CD4-positive, CD25-positive, alpha-beta regulatory T cell (primary cell): ENCODE results near the gene HMGCS2. TPM values are rescaled to one million over a fixed set of nuclear protein-coding genes. Genes with fewer than 3 reads are reported as not detected.
"Not testable (repeated sequence)": the region's sequence is repeated elsewhere in the genome, so short reads cannot be mapped to it uniquely, and the experiment has no call there.

ENCODE experiments used
- ATAC-seq, 2 donors: fragments of 150-1000 bp; cut with Tn5 transposase; one replicate each; pipeline ENCODE4 v1.10.0; 2021; ENCODE audit warnings: low read depth in 2 of 2, moderate number of reproducible peaks in 2 of 2, moderate library complexity in 1 of 2
- DNase-seq, 3 donors: peaks; one replicate each; pipeline versions ENCODE4 v3.0.0 to v3.0.0-alpha.2; 2012 to 2022; ENCODE audit warnings: mixed read lengths in 1 of 3
- H3K27ac ChIP-seq: one replicate; pipeline ENCODE4 v1.7.0; 2013; ENCODE audit warnings: mild to moderate bottlenecking, low read length; ENCODE audit not compliant: insufficient read depth, poor library complexity, severe bottlenecking
- H3K27me3 ChIP-seq: one replicate; pipeline ENCODE4 v1.7.0; 2013; ENCODE audit warnings: low read length; ENCODE audit not compliant: control insufficient read depth, insufficient read depth
- H3K36me3 ChIP-seq: one replicate; pipeline ENCODE4 v1.7.0; 2013; ENCODE audit warnings: mild to moderate bottlenecking, low read length, moderate library complexity; ENCODE audit not compliant: control insufficient read depth, insufficient read depth
- H3K4me1 ChIP-seq: 2 replicates; pipeline ENCODE4 v1.7.0; 2013; ENCODE audit warnings: mild to moderate bottlenecking, low read length; ENCODE audit not compliant: insufficient read depth, control insufficient read depth, poor library complexity, severe bottlenecking
- H3K4me3 ChIP-seq: one replicate; pipeline ENCODE4 v1.7.0; 2013; ENCODE audit warnings: low read depth, mild to moderate bottlenecking, low read length, moderate library complexity
- H3K9me3 ChIP-seq, 2 experiments: 1 replicate in 1 of 2; 2 replicates in 1 of 2; pipeline ENCODE4 v1.7.0; 2013; ENCODE audit warnings: low read length in 2 of 2, mild to moderate bottlenecking in 1 of 2, moderate library complexity in 1 of 2; ENCODE audit not compliant: control insufficient read depth in 2 of 2
- H3K27ac Mint-ChIP-seq, 3 donors: one replicate each; pipeline ENCODE4 v1.8.0; 2020 to 2022; ENCODE audit warnings: mild to moderate bottlenecking in 3 of 3, mixed read lengths in 3 of 3, moderate library complexity in 2 of 3
- H3K27me3 Mint-ChIP-seq: one replicate; pipeline ENCODE4 v1.8.0; 2022; ENCODE audit warnings: mild to moderate bottlenecking, mixed read lengths
- H3K36me3 Mint-ChIP-seq: one replicate; pipeline ENCODE4 v1.8.0; 2020; ENCODE audit warnings: mixed read lengths
- H3K4me1 Mint-ChIP-seq, 4 donors: one replicate each; pipeline ENCODE4 v1.8.0; 2020 to 2022; ENCODE audit warnings: mixed read lengths in 4 of 4, mild to moderate bottlenecking in 1 of 4
- H3K4me3 Mint-ChIP-seq, 4 donors: one replicate each; pipeline ENCODE4 v1.8.0; 2020 to 2022; ENCODE audit warnings: mild to moderate bottlenecking in 4 of 4, mixed read lengths in 4 of 4, moderate library complexity in 3 of 4
- H3K9me3 Mint-ChIP-seq, 7 donors: one replicate each; pipeline ENCODE4 v1.8.0; 2020 to 2022; ENCODE audit warnings: mixed read lengths in 7 of 7, mild to moderate bottlenecking in 3 of 7, moderate library complexity in 2 of 7
- polyA plus RNA-seq, 4 donors: library from polyadenylated mRNA; unstranded; fragments of 300-500 nt; fragmentation: Illumina TruSeq; gene quantifications; one replicate each; pipeline ENCODE4 v1.2.3, GENCODE V29; 2021
- total RNA-seq: library from RNA; stranded (reverse); gene quantifications from one replicate; pipeline ENCODE4 v1.2.3, GENCODE V29; 2022

HMGCS2 gene
- total and polyA plus RNA-seq, 5 donors from 2014 or later, result not detected

DNA sequence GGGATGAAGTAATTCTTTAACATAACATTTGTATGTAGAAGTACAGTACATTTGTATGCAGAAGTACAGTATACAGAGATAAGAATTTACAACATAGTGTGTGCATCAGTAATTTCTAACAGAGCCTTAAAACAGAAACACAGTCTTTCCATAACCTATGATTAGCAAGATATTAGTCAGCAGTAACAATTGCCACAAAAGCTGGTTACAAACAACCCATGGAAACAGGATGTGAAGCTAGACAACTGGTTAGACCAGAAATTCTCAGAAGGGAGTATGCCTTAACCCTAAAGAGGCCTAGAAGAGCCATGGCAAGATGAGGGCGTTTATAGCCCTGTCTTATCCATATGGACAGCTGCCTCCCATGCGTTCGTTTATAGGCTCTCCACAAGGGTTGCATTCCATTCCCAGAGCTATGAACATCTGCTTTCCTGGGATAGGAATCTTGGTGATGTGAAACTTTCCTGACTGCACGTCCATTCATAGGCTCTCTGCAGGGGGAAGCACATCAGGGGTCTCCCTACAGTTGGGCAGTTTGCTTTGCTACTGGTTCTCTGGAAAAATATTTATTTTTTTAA is 17.9 kb upstream of the HMGCS2 start:
- H3K36me3 Mint-ChIP-seq, ATAC-seq, H3K27me3 ChIP-seq, H3K4me1 ChIP-seq, H3K36me3 ChIP-seq, H3K4me1 Mint-ChIP-seq, H3K27ac ChIP-seq, H3K4me3 Mint-ChIP-seq, H3K9me3 Mint-ChIP-seq, H3K27ac Mint-ChIP-seq, H3K4me3 ChIP-seq, H3K9me3 ChIP-seq: not testable (repeated sequence)
- DNase-seq, result peak in 1 of 3 donors; percentile 60
- H3K27me3 Mint-ChIP-seq, result peaks cover 21% of the 10 kb centered on the region

DNA sequence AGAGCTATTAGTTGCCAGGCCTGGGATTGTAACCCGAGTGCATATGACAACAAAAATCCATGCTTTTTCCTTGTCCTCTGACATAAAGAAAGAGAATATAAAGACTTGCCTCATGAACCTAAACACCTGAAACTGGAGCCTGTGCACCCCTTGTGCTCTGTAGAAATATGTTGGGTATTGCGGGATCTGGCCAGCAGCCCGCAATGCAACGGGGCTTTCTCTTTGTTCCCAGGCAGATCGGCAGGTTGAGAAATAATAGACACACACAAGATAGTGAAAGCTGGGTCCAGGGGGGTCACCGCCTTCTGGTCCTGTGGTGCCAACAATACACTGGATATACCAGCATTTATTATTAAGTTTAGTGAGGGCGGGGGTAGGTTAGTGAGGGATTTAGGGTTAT is 17.3 kb upstream of the HMGCS2 start:
- H3K27me3 Mint-ChIP-seq, result peaks cover 23% of the 10 kb centered on the region

DNA sequence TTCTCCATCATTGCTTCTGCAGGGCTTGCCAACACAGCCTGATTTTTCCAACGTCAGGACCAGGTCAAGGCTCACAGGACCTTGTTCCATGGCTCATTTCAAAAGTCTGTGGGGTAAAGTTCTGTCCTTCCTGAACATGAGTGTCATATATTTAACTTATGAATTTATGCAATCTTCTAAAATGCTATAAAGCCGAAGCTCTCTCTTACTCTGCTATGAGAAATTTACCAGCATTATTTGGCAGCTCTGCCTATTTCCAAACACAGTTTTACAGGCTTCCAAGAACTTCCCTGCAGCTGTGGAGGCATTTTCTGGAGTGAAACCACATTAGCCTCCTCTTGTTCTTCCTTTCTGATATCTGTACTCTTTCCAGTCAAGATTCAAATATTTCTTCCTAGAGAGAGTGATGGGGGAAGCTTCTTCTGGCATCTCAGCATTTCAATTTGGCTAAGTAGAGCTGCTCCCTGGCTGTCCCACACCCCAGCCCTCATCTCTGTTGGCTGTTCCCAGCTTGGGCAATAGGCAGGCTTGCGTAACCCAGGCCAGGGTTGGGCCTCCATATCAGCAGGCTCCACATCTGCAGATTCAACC is 15.6 kb upstream of the HMGCS2 start:
- no peaks in the 10 kb centered on the region for H3K4me1 Mint-ChIP-seq
- no peaks in the 10 kb centered on the region for H3K36me3 ChIP-seq
- H3K4me1 ChIP-seq, result no peaks in the 10 kb centered on the region
- DNase-seq, result no peak
- no peaks in the 10 kb centered on the region for H3K27me3 ChIP-seq
- H3K27me3 Mint-ChIP-seq, result peaks cover 16% of the 10 kb centered on the region
- H3K27ac Mint-ChIP-seq, result no peak overlapping the region
- no peak for ATAC-seq
- no peak overlapping the region for H3K4me3 ChIP-seq
- peaks cover 0 to 4% (median 0%) of the 10 kb centered on the region in 7 donors for H3K9me3 Mint-ChIP-seq
- no peaks in the 10 kb centered on the region for H3K9me3 ChIP-seq
- no peak overlapping the region for H3K4me3 Mint-ChIP-seq
- H3K36me3 Mint-ChIP-seq, result no peaks in the 10 kb centered on the region
- H3K27ac ChIP-seq, result no peak overlapping the region

More for the DNA sequence above, 17.3 kb upstream of the HMGCS2 start:
- not testable (repeated sequence) for H3K4me3 Mint-ChIP-seq, H3K27ac ChIP-seq, H3K4me1 ChIP-seq, H3K36me3 ChIP-seq, H3K4me1 Mint-ChIP-seq, ATAC-seq, H3K36me3 Mint-ChIP-seq, H3K4me3 ChIP-seq, H3K9me3 Mint-ChIP-seq, H3K27me3 ChIP-seq, DNase-seq, H3K9me3 ChIP-seq
- H3K27ac Mint-ChIP-seq, result peak overlapping the region in 1 of 3 donors; percentile 50

DNA sequence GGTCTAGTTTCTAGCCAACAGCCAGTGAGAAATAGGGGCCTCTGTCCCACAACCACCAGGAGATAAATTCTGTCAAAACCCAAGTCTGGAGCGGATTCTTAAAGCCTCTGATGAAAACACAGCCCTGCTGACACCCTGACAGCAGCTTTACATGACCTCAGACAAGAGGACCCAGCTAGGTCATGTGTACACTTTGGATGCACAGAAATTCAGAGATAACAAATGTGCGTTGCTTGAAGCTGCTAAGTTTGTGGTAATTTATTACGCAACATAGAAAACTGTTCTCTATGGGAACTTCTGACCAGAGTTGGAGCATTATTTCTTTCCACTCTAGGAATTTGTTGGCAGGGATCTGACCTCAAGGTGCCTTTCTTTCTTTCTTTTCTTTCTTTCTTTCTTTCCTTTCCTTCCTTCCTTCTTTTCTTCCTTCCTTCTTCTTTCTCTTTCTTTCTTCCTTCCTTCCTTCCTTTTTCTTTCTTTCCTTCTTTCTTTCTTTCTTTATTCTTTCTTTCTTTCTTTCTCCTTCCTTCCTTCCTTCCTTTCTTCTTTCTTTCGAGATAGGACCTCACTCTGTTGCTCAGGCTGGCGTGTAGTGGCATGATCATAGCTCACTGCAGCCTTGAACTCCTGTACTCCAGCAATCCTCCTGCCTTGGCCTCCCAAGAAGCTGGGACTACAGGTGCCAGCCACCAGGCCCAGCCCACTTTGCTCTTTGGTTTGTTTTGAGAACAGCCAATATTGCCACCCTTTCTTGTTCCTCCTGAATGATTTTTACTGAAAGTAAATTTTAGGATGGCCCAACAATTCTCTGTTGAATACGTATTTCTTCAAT is 14.9 kb upstream of the HMGCS2 start:
- Mint-ChIP-seq H3K27me3 (peaks cover 14% of the 10 kb centered on the region), H3K4me1 (no peaks in the 10 kb centered on the region), H3K27ac (no peak overlapping the region), H3K4me3 (no peak overlapping the region), H3K36me3 (no peaks in the 10 kb centered on the region), H3K9me3 (peaks cover 0 to 4% (median 0%) of the 10 kb centered on the region in 7 donors)
- no peaks in the 10 kb centered on the region for H3K27me3 ChIP-seq
- ATAC-seq, result no peak
- no peak overlapping the region for H3K27ac ChIP-seq
- no peak for DNase-seq
- H3K4me3 ChIP-seq, result no peak overlapping the region
- no peaks in the 10 kb centered on the region for H3K9me3 ChIP-seq
- H3K36me3 ChIP-seq, result no peaks in the 10 kb centered on the region
- H3K4me1 ChIP-seq, result no peaks in the 10 kb centered on the region

DNA sequence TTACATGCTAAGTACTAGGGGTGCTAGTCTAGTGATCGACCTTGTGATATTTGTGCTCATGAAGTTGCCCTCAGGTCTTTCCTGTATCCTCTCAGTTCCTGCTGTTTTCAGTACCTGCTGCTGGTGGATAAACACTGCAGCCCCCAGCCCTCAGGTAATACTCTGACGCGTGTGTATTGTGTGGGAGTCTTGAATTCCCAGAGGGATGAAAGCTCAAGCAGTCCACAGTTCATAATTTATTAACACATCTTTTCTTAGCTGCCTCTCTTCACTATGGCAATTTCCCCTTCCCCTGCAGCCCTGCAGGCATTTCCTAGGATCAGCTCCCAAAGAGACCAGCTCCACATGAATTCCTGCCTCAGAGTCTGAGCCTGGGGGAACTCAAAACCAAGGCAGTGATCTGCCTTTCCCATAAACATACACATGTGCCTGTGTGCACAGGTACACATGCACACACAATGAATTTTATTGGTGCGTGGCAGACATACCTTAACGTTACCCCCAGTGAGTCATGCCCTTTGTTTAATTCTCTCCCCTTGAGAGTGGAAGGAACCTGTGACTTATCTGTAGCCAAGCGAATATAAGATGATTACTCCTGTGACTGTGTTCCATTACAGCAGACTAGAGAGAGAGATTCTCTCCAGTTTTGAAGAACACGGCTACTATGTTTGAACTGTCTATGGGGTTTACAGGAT is 14.1 kb upstream of the HMGCS2 start:
- Mint-ChIP-seq H3K27me3 (peaks cover 14% of the 10 kb centered on the region), H3K9me3 (peaks cover 0 to 4% (median 0%) of the 10 kb centered on the region in 7 donors), H3K4me3 (no peak overlapping the region), H3K27ac (no peak overlapping the region), H3K36me3 (no peaks in the 10 kb centered on the region), H3K4me1 (no peaks in the 10 kb centered on the region)
- no peak for ATAC-seq
- Histone ChIP-seq H3K27ac (no peak overlapping the region), H3K36me3 (no peaks in the 10 kb centered on the region), H3K9me3 (no peaks in the 10 kb centered on the region), H3K27me3 (no peaks in the 10 kb centered on the region), H3K4me1 (no peaks in the 10 kb centered on the region), H3K4me3 (no peak overlapping the region)
- no peak for DNase-seq

DNA sequence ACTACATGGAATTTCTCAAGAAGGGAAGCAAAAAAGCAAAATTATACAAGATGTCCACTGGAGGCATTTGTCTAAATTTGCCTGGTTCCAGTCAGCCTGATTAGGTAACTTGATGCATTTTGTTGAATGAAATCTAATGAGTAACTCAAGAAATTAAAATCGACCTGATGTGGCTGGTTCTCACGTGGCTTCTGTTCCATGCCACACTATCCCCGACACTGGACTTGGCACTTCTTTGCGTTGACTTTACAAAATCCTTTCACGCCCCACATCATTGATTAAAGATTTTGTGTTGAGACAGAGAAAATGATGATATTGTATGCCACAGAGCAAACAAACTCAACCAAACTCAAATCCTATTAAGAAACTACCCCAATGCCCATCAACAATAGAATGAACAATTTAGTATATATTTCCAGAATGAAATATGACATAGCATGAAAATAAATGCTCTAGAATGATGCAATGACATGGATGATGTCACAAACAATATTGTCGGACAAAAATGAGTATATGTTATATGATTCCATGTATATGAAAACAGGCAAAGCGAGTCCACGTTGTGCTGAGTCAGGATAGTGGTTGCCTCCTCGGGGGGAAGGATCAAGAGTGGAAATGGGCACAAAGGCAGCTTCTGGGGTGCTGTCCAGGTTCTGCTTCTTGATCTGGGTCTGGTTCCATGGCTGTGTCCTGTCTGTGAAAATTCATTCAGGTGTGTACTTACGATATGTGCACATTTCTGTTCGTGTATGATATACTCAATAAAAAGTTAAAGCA is 12.9 kb upstream of the HMGCS2 start:
- ATAC-seq, result no peak
- Histone ChIP-seq H3K4me3 (no peak overlapping the region), H3K4me1 (no peaks in the 10 kb centered on the region), H3K27ac (no peak overlapping the region), H3K27me3 (no peaks in the 10 kb centered on the region), H3K9me3 (no peaks in the 10 kb centered on the region), H3K36me3 (no peaks in the 10 kb centered on the region)
- Mint-ChIP-seq H3K27ac (no peak overlapping the region), H3K4me3 (no peak overlapping the region), H3K36me3 (no peaks in the 10 kb centered on the region), H3K9me3 (peaks cover 0 to 4% (median 0%) of the 10 kb centered on the region in 7 donors), H3K27me3 (peaks cover 14% of the 10 kb centered on the region), H3K4me1 (no peaks in the 10 kb centered on the region)
- DNase-seq, result no peak

DNA sequence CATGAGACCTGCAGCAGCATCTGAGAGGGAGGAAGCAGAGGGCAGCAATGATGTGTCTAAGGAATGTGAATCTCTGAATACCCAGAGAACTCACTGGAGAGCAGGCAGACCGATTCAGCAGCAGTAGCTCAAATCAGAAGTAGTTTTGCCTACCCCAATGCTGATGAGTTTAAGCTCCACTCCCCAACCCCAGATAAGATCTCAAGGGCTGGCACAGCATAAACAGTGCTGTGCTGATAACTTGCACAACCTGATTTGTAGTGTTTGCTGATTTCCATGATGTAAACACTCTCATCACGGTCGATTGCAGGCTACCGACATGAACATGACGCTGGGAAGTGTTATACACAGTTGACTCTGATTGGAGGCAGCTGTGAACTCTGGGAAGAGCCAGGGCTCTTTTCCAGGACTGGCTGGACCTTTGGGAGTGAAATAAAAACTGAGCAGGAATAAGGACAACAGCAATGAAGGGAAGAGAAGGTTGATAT is 11.2 kb upstream of the HMGCS2 start:
- H3K9me3 ChIP-seq, result no peaks in the 10 kb centered on the region
- H3K27me3 Mint-ChIP-seq, result peaks cover 13% of the 10 kb centered on the region
- H3K27ac Mint-ChIP-seq, result no peak overlapping the region
- ATAC-seq (no peak), DNase-seq (no peak)
- peaks cover 0 to 4% (median 0%) of the 10 kb centered on the region in 7 donors for H3K9me3 Mint-ChIP-seq
- H3K4me1 ChIP-seq, result no peaks in the 10 kb centered on the region
- H3K4me3 Mint-ChIP-seq, result no peak overlapping the region
- no peak overlapping the region for H3K27ac ChIP-seq
- H3K36me3 ChIP-seq, result no peaks in the 10 kb centered on the region
- H3K4me3 ChIP-seq, result no peak overlapping the region
- no peaks in the 10 kb centered on the region for H3K36me3 Mint-ChIP-seq
- H3K27me3 ChIP-seq, result peaks cover 4% of the 10 kb centered on the region
- no peaks in the 10 kb centered on the region for H3K4me1 Mint-ChIP-seq
